Gastroesophageal sphincter (tissue), 4 donors: ENCODE data around the gene DUS4L. TPM values are rescaled to one million over a fixed set of nuclear protein-coding genes. Genes with fewer than 3 reads are reported as not detected.

Source experiments
- ATAC-seq: fragments of 150-250 bp; one replicate; pipeline ENCODE4 v1.9.1; 2016; ENCODE audit warnings: mild to moderate bottlenecking, moderate library complexity
- H3K27ac ChIP-seq, 4 donors: fragments of 200-600 bp; sonication (generic) in 3 of 4; 1 replicate in 3 of 4; 2 replicates in 1 of 4; pipeline ENCODE4 v1.5.1; 2016 to 2019
- H3K27me3 ChIP-seq: fragments of 200-600 bp; sonication (generic); one replicate; pipeline ENCODE4 v1.5.1; 2019
- H3K36me3 ChIP-seq, 2 donors: fragments of 200-600 bp; sonication (generic); one replicate each; pipeline ENCODE4 v1.5.1; 2019; ENCODE audit warnings: control low read depth in 1 of 2
- H3K4me1 ChIP-seq, 3 donors: fragments of 200-600 bp; sonication (generic); 1 replicate in 2 of 3; 2 replicates in 1 of 3; pipeline ENCODE4 v1.5.1; 2016 to 2019; ENCODE audit warnings: control low read depth in 2 of 3
- H3K4me3 ChIP-seq, 2 donors: fragments of 200-600 bp; sonication (generic); one replicate each; pipeline ENCODE4 v1.5.1; 2019; ENCODE audit warnings: mild to moderate bottlenecking in 1 of 2, moderate library complexity in 1 of 2
- H3K9me3 ChIP-seq, 3 donors: fragments of 200-600 bp; sonication (generic); one replicate each; pipeline ENCODE4 v1.5.1; 2017 to 2019; ENCODE audit warnings: control low read depth in 2 of 3
- EP300 ChIP-seq: sonication (generic); formaldehyde crosslinking; IDR thresholded peaks from one replicate; pipeline ENCODE4 v1.6.1; 2017; ENCODE audit warnings: antibody characterized with exemption, mild to moderate bottlenecking
- POLR2A ChIP-seq, 2 donors: fragments of 450-650 bp; IDR thresholded peaks; one replicate each; pipeline ENCODE4 v1.6.1; 2017; ENCODE audit warnings: antibody characterized with exemption in 2 of 2, mild to moderate bottlenecking in 2 of 2, moderate library complexity in 1 of 2
- POLR2AphosphoS5 ChIP-seq: sonication (generic); formaldehyde crosslinking; IDR thresholded peaks from one replicate; pipeline ENCODE4 v1.6.1; 2017; ENCODE audit warnings: antibody characterized with exemption
- WGBS, 2 donors: methylation state at CpG; one replicate each; pipeline ENCODE4 v1.1.5; 2018; ENCODE audit warnings: low coverage in 1 of 2; 5-methylcytosine and 5-hydroxymethylcytosine counted together
- total RNA-seq, 4 donors: library from RNA; depleted of rRNA; stranded (reverse); fragments of >200 nt; gene quantifications; one replicate each; pipeline ENCODE4 v1.1.0, GENCODE V29; 2016
- TF ChIP-seq, protein P1 (sequence below), 4 experiments: fragments of 200-600 bp in 2 of 4; fragments of 450-650 bp in 2 of 4; sonication (generic) in 1 of 4; IDR thresholded peaks; one replicate each; pipeline ENCODE4 v1.5.1; 2017 to 2019; ENCODE audit warnings: antibody characterized with exemption in 4 of 4, mild to moderate bottlenecking in 2 of 4, moderate library complexity in 2 of 4

The DUS4L gene
- total RNA-seq, result 10 to 100 TPM in 1 of 4 donors, 1 to 10 TPM in 3; 4.0 to 14.8 (median 6.7) TPM

GRCh38 chr7:107563775-107564552, at the start of gene DUS4L, which contains the start of gene COG5:
DUS4L (plus strand) TSS chr7:107563971; CDS start chr7:107567071, 3,100 bp downstream.
COG5 (minus strand) TSS chr7:107563920; CDS start chr7:107563896, 24 bp downstream.
- H3K4me1 ChIP-seq, result peaks cover 3 to 53% (median 5%) of the 10 kb centered on the region in 3 donors
- peak within 1 kb of the TSS; percentile 78 to 86 for H3K4me3 ChIP-seq
- H3K27me3 ChIP-seq, result no peaks in the 10 kb centered on the region
- ATAC-seq, result peak; percentile 96
- no peaks in the 10 kb centered on the region for H3K36me3 ChIP-seq
- no peaks in the 10 kb centered on the region for H3K9me3 ChIP-seq
- WGBS, 2 donors, result 0% methylated on average over 2 to 12 of the region's 55 CpGs
- H3K27ac ChIP-seq, result peak within 1 kb of the TSS; percentile 78 to 94 (median 92)
- TF ChIP-seq POLR2A (IDR thresholded peaks at IDR 0.05) (peak; percentile 47 to 55), POLR2AphosphoS5 (peak; percentile 91)
- TF ChIP-seq, protein P1, sequence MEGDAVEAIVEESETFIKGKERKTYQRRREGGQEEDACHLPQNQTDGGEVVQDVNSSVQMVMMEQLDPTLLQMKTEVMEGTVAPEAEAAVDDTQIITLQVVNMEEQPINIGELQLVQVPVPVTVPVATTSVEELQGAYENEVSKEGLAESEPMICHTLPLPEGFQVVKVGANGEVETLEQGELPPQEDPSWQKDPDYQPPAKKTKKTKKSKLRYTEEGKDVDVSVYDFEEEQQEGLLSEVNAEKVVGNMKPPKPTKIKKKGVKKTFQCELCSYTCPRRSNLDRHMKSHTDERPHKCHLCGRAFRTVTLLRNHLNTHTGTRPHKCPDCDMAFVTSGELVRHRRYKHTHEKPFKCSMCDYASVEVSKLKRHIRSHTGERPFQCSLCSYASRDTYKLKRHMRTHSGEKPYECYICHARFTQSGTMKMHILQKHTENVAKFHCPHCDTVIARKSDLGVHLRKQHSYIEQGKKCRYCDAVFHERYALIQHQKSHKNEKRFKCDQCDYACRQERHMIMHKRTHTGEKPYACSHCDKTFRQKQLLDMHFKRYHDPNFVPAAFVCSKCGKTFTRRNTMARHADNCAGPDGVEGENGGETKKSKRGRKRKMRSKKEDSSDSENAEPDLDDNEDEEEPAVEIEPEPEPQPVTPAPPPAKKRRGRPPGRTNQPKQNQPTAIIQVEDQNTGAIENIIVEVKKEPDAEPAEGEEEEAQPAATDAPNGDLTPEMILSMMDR (IDR thresholded peaks at IDR 0.05), result no peak

DNA sequence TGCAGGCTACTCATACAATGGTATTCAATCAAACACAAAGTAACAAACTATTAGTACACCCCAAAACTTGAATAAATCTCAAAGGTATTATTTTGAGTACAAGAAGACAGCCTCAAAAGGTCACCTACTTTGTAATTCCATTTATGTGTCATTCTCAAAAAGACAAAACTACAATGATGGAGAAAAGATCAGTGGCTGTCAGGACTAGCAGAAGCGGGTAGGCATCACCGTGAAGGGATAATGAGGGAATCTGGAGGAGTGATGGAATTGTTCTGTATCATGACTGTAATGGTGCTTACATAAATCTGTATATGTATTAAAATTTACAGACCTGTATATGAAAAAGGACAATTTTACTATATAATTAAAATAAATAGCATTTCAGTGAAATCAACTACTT, 37.1 kb upstream of the DUS4L start:
- Histone ChIP-seq H3K27ac (no peak overlapping the region), H3K4me1 (no peaks in the 10 kb centered on the region), H3K27me3 (no peaks in the 10 kb centered on the region), H3K9me3 (no peaks in the 10 kb centered on the region), H3K36me3 (peaks cover 0 to 19% of the 10 kb centered on the region in 2 donors), H3K4me3 (no peak overlapping the region)
- no peak for TF ChIP-seq POLR2AphosphoS5
- no peak for TF ChIP-seq EP300
- TF ChIP-seq POLR2A (IDR thresholded peaks at IDR 0.05), result no peak
- TF ChIP-seq, protein P1 (IDR thresholded peaks at IDR 0.05), result no peak
- 100% methylated on average over 1 to 2 of the region's 2 CpGs for WGBS, 2 donors
- ATAC-seq, result no peak

DNA sequence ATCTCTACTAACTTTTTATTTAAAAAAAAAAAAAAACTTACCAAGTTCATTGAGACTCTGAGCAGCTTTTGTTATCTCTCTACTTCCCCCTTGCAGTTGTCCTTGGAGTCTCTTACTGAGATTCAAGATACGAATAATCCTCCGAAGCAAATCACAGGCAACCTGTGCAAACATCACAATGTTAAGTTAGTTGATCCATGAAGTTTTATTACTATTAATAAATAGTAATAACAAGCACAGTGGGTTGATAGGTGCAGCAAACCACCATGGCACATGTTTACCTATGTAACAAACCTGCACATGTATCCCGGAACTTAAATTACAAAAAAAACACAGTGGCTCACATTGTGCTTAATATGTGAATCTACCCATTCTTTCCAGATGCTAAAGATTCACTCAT, 36.6 kb upstream of the DUS4L start:
- Histone ChIP-seq H3K9me3 (no peaks in the 10 kb centered on the region), H3K27ac (no peak overlapping the region), H3K4me3 (no peak overlapping the region), H3K36me3 (peaks cover 0 to 14% of the 10 kb centered on the region in 2 donors), H3K27me3 (no peaks in the 10 kb centered on the region), H3K4me1 (no peaks in the 10 kb centered on the region)
- no peak for TF ChIP-seq POLR2A (IDR thresholded peaks at IDR 0.05)
- 88 to 93% methylated on average over 3 of the region's 3 CpGs for WGBS, 2 donors
- ATAC-seq, result no peak

- ATAC-seq, result no peak
- Histone ChIP-seq H3K9me3 (no peaks in the 10 kb centered on the region), H3K27ac (no peak overlapping the region), H3K4me1 (no peaks in the 10 kb centered on the region), H3K4me3 (no peak overlapping the region), H3K36me3 (peaks cover 0 to 14% of the 10 kb centered on the region in 2 donors), H3K27me3 (no peaks in the 10 kb centered on the region)
- TF ChIP-seq, protein P1 (IDR thresholded peaks at IDR 0.05), result no peak
- no peak for TF ChIP-seq POLR2A (IDR thresholded peaks at IDR 0.05)
- no peak for TF ChIP-seq EP300
- TF ChIP-seq POLR2AphosphoS5, result no peak
Observed at GRCh38 chr7:107528461-107528860, 35.3 kb upstream of the DUS4L start.

DNA sequence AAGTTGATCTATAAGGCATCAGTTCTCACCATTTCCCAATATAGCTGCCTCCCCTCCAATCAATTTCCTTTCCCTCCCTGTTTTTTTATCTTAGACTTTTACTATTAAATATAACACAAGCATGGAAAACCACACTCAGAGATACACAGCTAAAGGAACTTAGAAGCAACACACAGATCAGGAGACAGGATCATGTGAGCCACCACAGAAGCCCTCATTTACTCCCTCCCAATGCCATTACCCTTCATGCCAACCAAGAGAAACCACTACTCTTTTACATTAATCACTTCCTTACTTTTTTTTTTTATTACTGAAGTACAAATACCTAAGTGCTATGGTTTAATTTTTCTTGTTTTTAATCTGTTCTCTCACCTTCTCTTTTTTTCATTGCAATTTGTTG, 33.0 kb upstream of the DUS4L start:
- peaks cover 0 to 13% of the 10 kb centered on the region in 2 donors for H3K36me3 ChIP-seq
- no peak overlapping the region for H3K4me3 ChIP-seq
- no peaks in the 10 kb centered on the region for H3K9me3 ChIP-seq
- H3K27ac ChIP-seq, result no peak overlapping the region
- H3K27me3 ChIP-seq, result no peaks in the 10 kb centered on the region
- no peak for ATAC-seq
- TF ChIP-seq POLR2AphosphoS5 (no peak), POLR2A (IDR thresholded peaks at IDR 0.05) (no peak), EP300 (no peak)
- TF ChIP-seq, protein P1 (IDR thresholded peaks at IDR 0.05), result no peak
- no peaks in the 10 kb centered on the region for H3K4me1 ChIP-seq
